ENCODE data around the gene ADARB1.

Gene ADARB1

GRCh38 chr21:45252448-45252925 is 178.1 kb downstream of the ADARB1 start:
- H3K9me3 ChIP-seq (ENCODE audit: control insufficient read depth, insufficient read depth, low read depth, low read length), result no peaks in the 10 kb centered on the region
- H3K27ac ChIP-seq (ENCODE audit: extremely low read depth, low read depth, low read length), result no peak overlapping the region
- TF ChIP-seq ZNF112 (tag by site-specific recombination; IDR thresholded peaks at IDR 0.05) (no peak), OSR2 (tag by site-specific recombination; IDR thresholded peaks at IDR 0.05) (no peak), ZNF423 (tag by site-specific recombination; IDR thresholded peaks at IDR 0.05) (no peak), KLF8 (tag by site-specific recombination; IDR thresholded peaks at IDR 0.05) (no peak), ZNF792 (tag by site-specific recombination; IDR thresholded peaks at IDR 0.05) (no peak), ZNF549 (tag by site-specific recombination; IDR thresholded peaks at IDR 0.05) (no peak), ZBTB7A (tag by site-specific recombination; IDR thresholded peaks at IDR 0.05; ENCODE audit: low read depth) (no peak), ZNF830 (tag by site-specific recombination; IDR thresholded peaks at IDR 0.05; ENCODE audit: low read depth) (no peak), ZFP69B (tag by site-specific recombination; IDR thresholded peaks at IDR 0.05) (no peak), ZNF76 (tag by site-specific recombination; IDR thresholded peaks at IDR 0.05; ENCODE audit: borderline replicate concordance, low read depth) (no peak), ZNF529 (tag by site-specific recombination; IDR thresholded peaks at IDR 0.05; ENCODE audit: insufficient replicate concordance) (no peak), ZNF521 (tag by site-specific recombination; IDR thresholded peaks at IDR 0.05) (no peak), ZFP41 (tag by site-specific recombination; IDR thresholded peaks at IDR 0.05; ENCODE audit: borderline replicate concordance) (no peak), TRIM28 (IDR thresholded peaks at IDR 0.05; ENCODE audit: borderline replicate concordance, low read length) (no peak)
- TF ChIP-seq, protein P1, sequence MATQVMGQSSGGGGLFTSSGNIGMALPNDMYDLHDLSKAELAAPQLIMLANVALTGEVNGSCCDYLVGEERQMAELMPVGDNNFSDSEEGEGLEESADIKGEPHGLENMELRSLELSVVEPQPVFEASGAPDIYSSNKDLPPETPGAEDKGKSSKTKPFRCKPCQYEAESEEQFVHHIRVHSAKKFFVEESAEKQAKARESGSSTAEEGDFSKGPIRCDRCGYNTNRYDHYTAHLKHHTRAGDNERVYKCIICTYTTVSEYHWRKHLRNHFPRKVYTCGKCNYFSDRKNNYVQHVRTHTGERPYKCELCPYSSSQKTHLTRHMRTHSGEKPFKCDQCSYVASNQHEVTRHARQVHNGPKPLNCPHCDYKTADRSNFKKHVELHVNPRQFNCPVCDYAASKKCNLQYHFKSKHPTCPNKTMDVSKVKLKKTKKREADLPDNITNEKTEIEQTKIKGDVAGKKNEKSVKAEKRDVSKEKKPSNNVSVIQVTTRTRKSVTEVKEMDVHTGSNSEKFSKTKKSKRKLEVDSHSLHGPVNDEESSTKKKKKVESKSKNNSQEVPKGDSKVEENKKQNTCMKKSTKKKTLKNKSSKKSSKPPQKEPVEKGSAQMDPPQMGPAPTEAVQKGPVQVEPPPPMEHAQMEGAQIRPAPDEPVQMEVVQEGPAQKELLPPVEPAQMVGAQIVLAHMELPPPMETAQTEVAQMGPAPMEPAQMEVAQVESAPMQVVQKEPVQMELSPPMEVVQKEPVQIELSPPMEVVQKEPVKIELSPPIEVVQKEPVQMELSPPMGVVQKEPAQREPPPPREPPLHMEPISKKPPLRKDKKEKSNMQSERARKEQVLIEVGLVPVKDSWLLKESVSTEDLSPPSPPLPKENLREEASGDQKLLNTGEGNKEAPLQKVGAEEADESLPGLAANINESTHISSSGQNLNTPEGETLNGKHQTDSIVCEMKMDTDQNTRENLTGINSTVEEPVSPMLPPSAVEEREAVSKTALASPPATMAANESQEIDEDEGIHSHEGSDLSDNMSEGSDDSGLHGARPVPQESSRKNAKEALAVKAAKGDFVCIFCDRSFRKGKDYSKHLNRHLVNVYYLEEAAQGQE (tag by site-specific recombination; IDR thresholded peaks at IDR 0.05), result no peak
- TF ChIP-seq, protein P2, sequence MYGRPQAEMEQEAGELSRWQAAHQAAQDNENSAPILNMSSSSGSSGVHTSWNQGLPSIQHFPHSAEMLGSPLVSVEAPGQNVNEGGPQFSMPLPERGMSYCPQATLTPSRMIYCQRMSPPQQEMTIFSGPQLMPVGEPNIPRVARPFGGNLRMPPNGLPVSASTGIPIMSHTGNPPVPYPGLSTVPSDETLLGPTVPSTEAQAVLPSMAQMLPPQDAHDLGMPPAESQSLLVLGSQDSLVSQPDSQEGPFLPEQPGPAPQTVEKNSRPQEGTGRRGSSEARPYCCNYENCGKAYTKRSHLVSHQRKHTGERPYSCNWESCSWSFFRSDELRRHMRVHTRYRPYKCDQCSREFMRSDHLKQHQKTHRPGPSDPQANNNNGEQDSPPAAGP (tag by site-specific recombination; IDR thresholded peaks at IDR 0.05), result no peak
- H3K36me3 ChIP-seq (ENCODE audit: control insufficient read depth in 2 of 2, insufficient read depth in 1 of 2, low read length in 2 of 2), result no peaks in the 10 kb centered on the region
- ChIA-PET POLR2A (no interaction called here), CTCF (no interaction called here)
- no peaks in the 10 kb centered on the region for H3K4me1 ChIP-seq (ENCODE audit: control insufficient read depth, insufficient read depth, low read length)
- H3K4me3 ChIP-seq (ENCODE audit: low read depth, low read length), result no peak overlapping the region

DNA sequence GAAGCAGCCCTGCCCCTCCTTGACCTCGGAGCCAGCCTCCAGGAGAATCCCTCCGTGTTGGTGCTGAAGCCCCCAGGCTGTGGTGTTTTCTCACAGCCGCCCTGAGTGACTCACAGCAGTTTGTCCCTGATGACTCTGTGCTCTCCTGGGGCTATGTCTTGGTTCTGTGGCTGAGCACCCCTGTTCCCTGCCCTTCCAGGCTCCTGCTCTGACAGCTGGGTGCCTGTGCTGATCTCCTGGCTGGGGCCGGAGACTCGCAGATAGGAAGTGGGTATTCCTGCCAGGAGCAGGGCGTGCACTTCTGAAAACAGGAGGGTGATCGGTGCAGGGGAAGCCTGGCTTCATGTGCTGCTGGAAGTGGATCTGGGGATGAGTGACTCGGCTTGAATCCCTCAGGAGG is 178.8 kb downstream of the ADARB1 start:
- CTCF ChIA-PET, result no interaction called here
- TF ChIP-seq ZBTB17 (tag by site-specific recombination; IDR thresholded peaks at IDR 0.05), result peak; percentile 31; the same call in 1 of the 2 replicates
- no peak for TF ChIP-seq ZNF311 (tag by site-specific recombination; IDR thresholded peaks at IDR 0.05; ENCODE audit: borderline replicate concordance)
- no peak for TF ChIP-seq ZNF211 (tag by site-specific recombination; IDR thresholded peaks at IDR 0.05; ENCODE audit: low read depth)
- TF ChIP-seq CTCF (tag by site-specific recombination; IDR thresholded peaks at IDR 0.05), result no peak
- TF ChIP-seq ZXDB (tag by site-specific recombination; IDR thresholded peaks at IDR 0.05), result no peak
- no peak for TF ChIP-seq MZF1 (tag by site-specific recombination; IDR thresholded peaks at IDR 0.05; ENCODE audit: borderline replicate concordance)
- no peak for TF ChIP-seq BCL11B (tag by site-specific recombination; IDR thresholded peaks at IDR 0.05; ENCODE audit: low read depth)
- peak; percentile 86 for TF ChIP-seq ZIC2 (tag by site-specific recombination; IDR thresholded peaks at IDR 0.05)
- no peak for TF ChIP-seq KLF7 (tag by site-specific recombination; IDR thresholded peaks at IDR 0.05; ENCODE audit: borderline replicate concordance)
- TF ChIP-seq ZNF701 (tag by site-specific recombination; IDR thresholded peaks at IDR 0.05), result no peak
- no peak for TF ChIP-seq EGR2 (tag by site-specific recombination; IDR thresholded peaks at IDR 0.05; ENCODE audit: low read depth)
- no peaks in the 10 kb centered on the region for H3K36me3 ChIP-seq (ENCODE audit: control insufficient read depth in 2 of 2, insufficient read depth in 1 of 2, low read length in 2 of 2)

More for the DNA sequence above, 178.8 kb downstream of the ADARB1 start:
- POLR2A ChIA-PET, result no interaction called here
- Histone ChIP-seq H3K4me3 (ENCODE audit: low read depth, low read length) (no peak overlapping the region), H3K27ac (ENCODE audit: extremely low read depth, low read depth, low read length) (no peak overlapping the region), H3K9me3 (ENCODE audit: control insufficient read depth, insufficient read depth, low read depth, low read length) (no peaks in the 10 kb centered on the region), H3K4me1 (ENCODE audit: control insufficient read depth, insufficient read depth, low read length) (no peaks in the 10 kb centered on the region)
